ENCODE data around the gene IRF7. TPM values are rescaled to one million over a fixed set of nuclear protein-coding genes. Genes with fewer than 3 reads are reported as not detected.
A peak's percentile ranks its signal among the peaks of the same experiment; 100 is the strongest.

The IRF7 gene
- total and polyA plus RNA-seq, 2 donors from 2014 or later, result 21.5 to 36.7 TPM

DNA sequence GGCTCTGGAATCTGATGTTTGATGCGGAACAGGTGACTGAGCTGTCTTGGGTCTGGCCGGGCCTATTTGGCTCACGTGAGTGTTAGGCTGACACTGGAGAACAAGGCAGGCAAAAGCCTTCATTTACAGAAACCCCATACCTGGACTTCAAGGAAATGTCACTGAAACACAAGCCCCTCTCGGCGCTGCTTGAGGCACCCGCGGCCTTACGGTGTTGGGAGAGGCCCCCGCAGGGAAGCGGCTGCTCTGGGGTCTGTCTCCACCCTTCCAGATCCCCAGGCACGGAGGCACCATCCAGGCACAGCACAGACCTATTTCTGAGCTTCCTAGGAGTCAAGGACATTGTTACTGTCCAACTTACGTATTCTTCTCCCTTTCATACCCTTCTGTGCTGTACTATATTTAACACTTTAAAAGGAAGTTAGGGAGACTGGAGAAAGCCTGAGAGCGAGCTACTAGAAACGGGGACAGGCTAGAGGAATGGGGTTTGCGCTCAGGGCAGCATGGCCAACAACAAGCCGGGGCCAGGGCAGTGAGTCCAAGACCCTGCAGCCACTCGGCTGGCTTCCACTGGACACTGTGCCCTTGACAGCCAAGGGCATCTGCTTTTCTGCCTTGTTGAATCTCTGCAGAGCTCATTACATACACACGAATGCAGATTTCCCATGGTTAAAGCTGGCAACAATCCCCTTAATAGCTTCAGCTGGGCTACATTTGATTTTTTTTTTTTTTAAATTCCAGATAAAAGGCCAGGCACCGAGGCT is 45.1 kb upstream of the IRF7 start:
- Histone ChIP-seq H3K4me3 (ENCODE audit: low read length in 3 of 3) (no peak overlapping the region), H3K4me1 (ENCODE audit: control insufficient read depth in 2 of 3, insufficient read depth in 2 of 3, low read depth in 1 of 3, low read length in 3 of 3) (peaks cover 0 to 4% (median 0%) of the 10 kb centered on the region in 3 donors), H3K36me3 (ENCODE audit: control insufficient read depth in 2 of 3, insufficient read depth in 3 of 3, low read length in 3 of 3) (peaks cover 2 to 7% (median 3%) of the 10 kb centered on the region in 3 donors), H3K27me3 (ENCODE audit: control insufficient read depth, insufficient read depth, low read length) (no peaks in the 10 kb centered on the region), H3K9me3 (ENCODE audit: control insufficient read depth in 2 of 3, insufficient read depth in 1 of 3, low read length in 3 of 3) (no peaks in the 10 kb centered on the region), H3K27ac (ENCODE audit: low read depth in 2 of 2, low read length in 2 of 2) (no peak overlapping the region), H3K9ac (ENCODE audit: low read length in 3 of 3) (no peak overlapping the region)
- intact Hi-C loops (cut with DNase I), result no loop called here
- DNase-seq (peak in 1 of 5 donors; percentile 29), FAIRE-seq (no peak)
- TF ChIP-seq, protein P1, sequence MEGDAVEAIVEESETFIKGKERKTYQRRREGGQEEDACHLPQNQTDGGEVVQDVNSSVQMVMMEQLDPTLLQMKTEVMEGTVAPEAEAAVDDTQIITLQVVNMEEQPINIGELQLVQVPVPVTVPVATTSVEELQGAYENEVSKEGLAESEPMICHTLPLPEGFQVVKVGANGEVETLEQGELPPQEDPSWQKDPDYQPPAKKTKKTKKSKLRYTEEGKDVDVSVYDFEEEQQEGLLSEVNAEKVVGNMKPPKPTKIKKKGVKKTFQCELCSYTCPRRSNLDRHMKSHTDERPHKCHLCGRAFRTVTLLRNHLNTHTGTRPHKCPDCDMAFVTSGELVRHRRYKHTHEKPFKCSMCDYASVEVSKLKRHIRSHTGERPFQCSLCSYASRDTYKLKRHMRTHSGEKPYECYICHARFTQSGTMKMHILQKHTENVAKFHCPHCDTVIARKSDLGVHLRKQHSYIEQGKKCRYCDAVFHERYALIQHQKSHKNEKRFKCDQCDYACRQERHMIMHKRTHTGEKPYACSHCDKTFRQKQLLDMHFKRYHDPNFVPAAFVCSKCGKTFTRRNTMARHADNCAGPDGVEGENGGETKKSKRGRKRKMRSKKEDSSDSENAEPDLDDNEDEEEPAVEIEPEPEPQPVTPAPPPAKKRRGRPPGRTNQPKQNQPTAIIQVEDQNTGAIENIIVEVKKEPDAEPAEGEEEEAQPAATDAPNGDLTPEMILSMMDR (IDR thresholded peaks at IDR 0.05; ENCODE audit: borderline replicate concordance, extremely low read depth, insufficient read depth), result no peak

DNA sequence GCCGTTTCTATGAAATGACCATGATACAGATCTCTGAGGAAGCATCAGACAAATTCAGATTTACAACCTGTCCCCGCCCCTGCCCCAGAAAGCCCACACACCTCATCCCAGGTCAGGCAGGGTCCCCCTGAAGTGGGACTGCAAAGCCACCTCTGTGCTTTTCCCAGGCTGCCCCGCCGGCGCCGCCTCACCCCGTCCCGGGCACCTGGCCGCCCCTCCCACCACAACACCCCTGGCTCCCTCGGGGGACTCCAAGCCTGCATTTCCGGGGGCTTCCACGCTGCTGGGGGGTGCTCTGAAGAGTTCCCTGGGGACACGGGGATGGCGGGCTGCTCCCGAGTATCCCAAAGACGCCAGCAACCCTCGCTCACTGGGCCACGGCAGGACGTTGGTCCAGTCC is 44.5 kb upstream of the IRF7 start:
- Histone ChIP-seq H3K9ac (ENCODE audit: low read length in 3 of 3) (no peak overlapping the region), H3K4me1 (ENCODE audit: control insufficient read depth in 2 of 3, insufficient read depth in 2 of 3, low read depth in 1 of 3, low read length in 3 of 3) (no peaks in the 10 kb centered on the region), H3K4me3 (ENCODE audit: low read length in 3 of 3) (no peak overlapping the region), H3K27me3 (ENCODE audit: control insufficient read depth, insufficient read depth, low read length) (no peaks in the 10 kb centered on the region), H3K27ac (ENCODE audit: low read depth in 2 of 2, low read length in 2 of 2) (no peak overlapping the region), H3K36me3 (ENCODE audit: control insufficient read depth in 2 of 3, insufficient read depth in 3 of 3, low read length in 3 of 3) (peaks cover 0 to 7% (median 3%) of the 10 kb centered on the region in 3 donors), H3K9me3 (ENCODE audit: control insufficient read depth in 2 of 3, insufficient read depth in 1 of 3, low read length in 3 of 3) (no peaks in the 10 kb centered on the region)
- FAIRE-seq (no peak), DNase-seq (no peak)
- intact Hi-C loops (cut with DNase I), result no loop called here
- TF ChIP-seq, protein P1 (IDR thresholded peaks at IDR 0.05; ENCODE audit: borderline replicate concordance, extremely low read depth, insufficient read depth), result no peak

DNA sequence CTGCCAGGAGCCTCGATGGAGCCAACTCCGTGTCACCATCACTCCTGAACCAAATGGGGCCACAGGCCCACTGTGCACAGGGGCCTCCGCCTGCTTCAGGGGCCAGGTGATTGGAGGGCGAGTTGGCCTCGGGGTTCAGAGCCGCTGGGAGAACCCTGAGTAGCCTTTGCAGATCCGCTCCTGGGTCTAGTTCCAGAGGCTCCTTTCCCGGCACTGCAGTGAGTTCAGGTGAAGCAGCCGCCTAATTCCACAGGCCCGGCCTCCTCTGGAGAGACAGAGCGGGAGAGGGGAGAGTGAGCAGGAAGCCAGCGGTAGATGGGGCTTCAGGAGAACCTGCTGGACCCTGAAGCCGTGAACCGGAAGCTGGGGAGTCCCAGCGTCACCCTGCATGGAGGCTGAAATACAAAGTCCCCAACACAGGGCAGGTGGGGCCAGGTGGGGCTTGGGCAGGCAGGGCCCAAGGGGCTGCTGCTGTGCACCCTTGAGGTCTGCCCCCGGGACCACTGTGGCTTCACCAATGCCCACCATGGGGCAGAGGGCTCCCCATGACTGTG is 43.9 kb upstream of the IRF7 start:
- no peak for FAIRE-seq
- Histone ChIP-seq H3K4me3 (ENCODE audit: low read length in 3 of 3) (no peak overlapping the region), H3K27ac (ENCODE audit: low read depth in 2 of 2, low read length in 2 of 2) (no peak overlapping the region), H3K9ac (ENCODE audit: low read length in 3 of 3) (no peak overlapping the region), H3K9me3 (ENCODE audit: control insufficient read depth in 2 of 3, insufficient read depth in 1 of 3, low read length in 3 of 3) (no peaks in the 10 kb centered on the region), H3K27me3 (ENCODE audit: control insufficient read depth, insufficient read depth, low read length) (no peaks in the 10 kb centered on the region), H3K36me3 (ENCODE audit: control insufficient read depth in 2 of 3, insufficient read depth in 3 of 3, low read length in 3 of 3) (peaks cover 0 to 7% (median 3%) of the 10 kb centered on the region in 3 donors), H3K4me1 (ENCODE audit: control insufficient read depth in 2 of 3, insufficient read depth in 2 of 3, low read depth in 1 of 3, low read length in 3 of 3) (no peaks in the 10 kb centered on the region)
- intact Hi-C loops (cut with DNase I), result no loop called here
- no peak for DNase-seq
- TF ChIP-seq, protein P1 (IDR thresholded peaks at IDR 0.05; ENCODE audit: borderline replicate concordance, extremely low read depth, insufficient read depth), result no peak

Measured in kidney (tissue), 14 donors.